GM23338 (cell line): ENCODE measurements around the gene DNAJC13. TPM values are rescaled to one million over a fixed set of nuclear protein-coding genes. Genes with fewer than 3 reads are reported as not detected.

ENCODE experiments used
- ATAC-seq: fragments of 200-7000 bp; cut with Tn5 transposase; 3 replicates; pipeline ENCODE4 v1.9.1; 2020
- DNase-seq: peaks from one replicate; pipeline ENCODE4 v3.0.0-alpha.2; 2015; ENCODE audit warnings: low spot score
- H2AFZ ChIP-seq: fragments of 200-600 bp; sonication (generic); 2 replicates; pipeline ENCODE4 v1.8.0; 2016; ENCODE audit warnings: antibody characterized with exemption, mild to moderate bottlenecking, moderate library complexity
- H3F3A ChIP-seq: fragments of 200-600 bp; sonication (generic); replicated peaks from 2 replicates; pipeline ENCODE4 v1.8.0; 2017; ENCODE audit warnings: antibody characterized with exemption, mixed run types, low read depth
- H3K27ac ChIP-seq: fragments of 200-600 bp; sonication (generic); 2 replicates; pipeline ENCODE4 v1.6.1; 2016; ENCODE audit warnings: low read depth
- H3K27me3 ChIP-seq: fragments of 200-600 bp; sonication (generic); 2 replicates; pipeline ENCODE4 v1.8.0; 2016; ENCODE audit warnings: mild to moderate bottlenecking, mixed run types, moderate library complexity; ENCODE audit not compliant: insufficient read depth
- H3K36me3 ChIP-seq: fragments of 200-600 bp; sonication (generic); 2 replicates; pipeline ENCODE4 v1.8.0; 2016; ENCODE audit warnings: mild to moderate bottlenecking; ENCODE audit not compliant: insufficient read depth
- H3K4me1 ChIP-seq: fragments of 200-600 bp; sonication (generic); 2 replicates; pipeline ENCODE4 v1.8.0; 2016; ENCODE audit warnings: mild to moderate bottlenecking, moderate library complexity; ENCODE audit not compliant: insufficient read depth
- H3K4me2 ChIP-seq: fragments of 200-600 bp; sonication (generic); 2 replicates; pipeline ENCODE4 v1.7.1; 2017; ENCODE audit warnings: mixed run types
- H3K4me3 ChIP-seq: fragments of 200-600 bp; sonication (generic); 2 replicates; pipeline ENCODE4 v1.6.1; 2016; ENCODE audit warnings: mixed run types
- H3K79me2 ChIP-seq: fragments of 200-600 bp; sonication (generic); replicated peaks from 2 replicates; pipeline ENCODE4 v1.8.0; 2017; ENCODE audit warnings: mild to moderate bottlenecking; ENCODE audit not compliant: insufficient read depth
- H3K9me2 ChIP-seq: fragments of 200-600 bp; sonication (generic); 2 replicates; pipeline ENCODE4 v1.8.0; 2017; ENCODE audit not compliant: insufficient read depth
- H4K20me1 ChIP-seq: fragments of 200-600 bp; sonication (generic); replicated peaks from 2 replicates; pipeline ENCODE4 v1.8.0; 2017; ENCODE audit warnings: mild to moderate bottlenecking; ENCODE audit not compliant: insufficient read depth
- H3K27ac Mint-ChIP-seq: 2 replicates; pipeline ENCODE4 v1.8.0; 2020; ENCODE audit warnings: inconsistent platforms, mild to moderate bottlenecking, moderate library complexity, mixed read lengths
- H3K27me3 Mint-ChIP-seq: 3 replicates; pipeline ENCODE4 v1.8.0; 2022; ENCODE audit warnings: low read depth, mild to moderate bottlenecking, moderate library complexity, mixed read lengths, inconsistent platforms; ENCODE audit not compliant: insufficient read depth, poor library complexity
- H3K36me3 Mint-ChIP-seq: 3 replicates; pipeline ENCODE4 v1.8.0; 2021; ENCODE audit warnings: low read depth, mild to moderate bottlenecking, inconsistent platforms, moderate library complexity, mixed read lengths
- H3K4me1 Mint-ChIP-seq: 3 replicates; pipeline ENCODE4 v1.8.0; 2020; ENCODE audit warnings: mild to moderate bottlenecking, inconsistent platforms, mixed read lengths
- H3K4me3 Mint-ChIP-seq: 3 replicates; pipeline ENCODE4 v1.8.0; 2021; ENCODE audit warnings: moderate library complexity, mild to moderate bottlenecking, inconsistent platforms, mixed read lengths
- H3K9me3 Mint-ChIP-seq: 3 replicates; pipeline ENCODE4 v1.8.0; 2020; ENCODE audit warnings: moderate library complexity, mild to moderate bottlenecking, inconsistent platforms, mixed read lengths
- CREB1 ChIP-seq: fragments of 250-450 bp; sonication (Bioruptor Pico); IDR thresholded peaks from 2 replicates; pipeline ENCODE4 v1.5.0; 2020; ENCODE audit warnings: low read depth, mild to moderate bottlenecking, moderate library complexity
- EZH2phosphoT487 ChIP-seq: fragments of 200-600 bp; sonication (generic); IDR thresholded peaks from one replicate; pipeline ENCODE4 v1.8.1; 2018; ENCODE audit warnings: antibody characterized with exemption; ENCODE audit not compliant: unreplicated experiment
- JUNB ChIP-seq: IDR thresholded peaks from one replicate; pipeline ENCODE4 v1.6.1; 2016; ENCODE audit warnings: antibody characterized with exemption; ENCODE audit not compliant: unreplicated experiment
- polyA plus RNA-seq: library from polyadenylated mRNA; unstranded; fragments of >200 nt; fragmentation: Nextera tagmentation; extraction: Ambion mirVana; gene quantifications from 2 replicates; pipeline ENCODE4 v1.2.1, GENCODE V29; 2016
- total RNA-seq: library from RNA; depleted of rRNA; stranded (reverse); fragments of >200 nt; shearing (Covaris generic); gene quantifications from 2 replicates; pipeline ENCODE4 v1.2.3, GENCODE V29; 2014
- TF ChIP-seq, protein P1 (sequence below): fragments of 250-450 bp; sonication (Bioruptor Pico); IDR thresholded peaks from 2 replicates; pipeline ENCODE4 v1.5.0; 2020; ENCODE audit warnings: mild to moderate bottlenecking, moderate library complexity
- TF ChIP-seq, protein P2 (sequence below): IDR thresholded peaks from 2 replicates; pipeline ENCODE4 v1.6.1; 2016; ENCODE audit warnings: antibody characterized with exemption

DNAJC13 gene
- total and polyA plus RNA-seq, 2 experiments from 2014 or later, result 8.3 to 33.6 TPM

DNA sequence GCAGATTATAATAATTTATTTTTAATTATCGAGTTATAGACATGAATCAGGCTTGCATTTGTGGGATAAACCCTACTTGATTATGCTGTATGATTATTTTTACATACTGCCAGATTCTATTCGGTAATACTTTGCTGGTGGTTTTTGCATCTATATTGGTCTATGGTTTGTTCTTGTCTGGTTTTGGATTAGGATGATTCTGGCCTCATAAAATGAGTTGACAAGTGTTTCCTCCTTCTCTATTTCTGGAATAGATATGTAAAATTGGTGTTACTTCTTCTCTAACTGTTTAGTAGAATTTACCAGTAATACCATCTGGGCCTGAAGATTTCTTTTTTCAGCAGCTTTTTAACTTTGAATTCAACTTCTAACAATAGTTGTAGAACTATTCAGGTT is 146.8 kb downstream of the DNAJC13 start (continued):
- TF ChIP-seq, protein P1, sequence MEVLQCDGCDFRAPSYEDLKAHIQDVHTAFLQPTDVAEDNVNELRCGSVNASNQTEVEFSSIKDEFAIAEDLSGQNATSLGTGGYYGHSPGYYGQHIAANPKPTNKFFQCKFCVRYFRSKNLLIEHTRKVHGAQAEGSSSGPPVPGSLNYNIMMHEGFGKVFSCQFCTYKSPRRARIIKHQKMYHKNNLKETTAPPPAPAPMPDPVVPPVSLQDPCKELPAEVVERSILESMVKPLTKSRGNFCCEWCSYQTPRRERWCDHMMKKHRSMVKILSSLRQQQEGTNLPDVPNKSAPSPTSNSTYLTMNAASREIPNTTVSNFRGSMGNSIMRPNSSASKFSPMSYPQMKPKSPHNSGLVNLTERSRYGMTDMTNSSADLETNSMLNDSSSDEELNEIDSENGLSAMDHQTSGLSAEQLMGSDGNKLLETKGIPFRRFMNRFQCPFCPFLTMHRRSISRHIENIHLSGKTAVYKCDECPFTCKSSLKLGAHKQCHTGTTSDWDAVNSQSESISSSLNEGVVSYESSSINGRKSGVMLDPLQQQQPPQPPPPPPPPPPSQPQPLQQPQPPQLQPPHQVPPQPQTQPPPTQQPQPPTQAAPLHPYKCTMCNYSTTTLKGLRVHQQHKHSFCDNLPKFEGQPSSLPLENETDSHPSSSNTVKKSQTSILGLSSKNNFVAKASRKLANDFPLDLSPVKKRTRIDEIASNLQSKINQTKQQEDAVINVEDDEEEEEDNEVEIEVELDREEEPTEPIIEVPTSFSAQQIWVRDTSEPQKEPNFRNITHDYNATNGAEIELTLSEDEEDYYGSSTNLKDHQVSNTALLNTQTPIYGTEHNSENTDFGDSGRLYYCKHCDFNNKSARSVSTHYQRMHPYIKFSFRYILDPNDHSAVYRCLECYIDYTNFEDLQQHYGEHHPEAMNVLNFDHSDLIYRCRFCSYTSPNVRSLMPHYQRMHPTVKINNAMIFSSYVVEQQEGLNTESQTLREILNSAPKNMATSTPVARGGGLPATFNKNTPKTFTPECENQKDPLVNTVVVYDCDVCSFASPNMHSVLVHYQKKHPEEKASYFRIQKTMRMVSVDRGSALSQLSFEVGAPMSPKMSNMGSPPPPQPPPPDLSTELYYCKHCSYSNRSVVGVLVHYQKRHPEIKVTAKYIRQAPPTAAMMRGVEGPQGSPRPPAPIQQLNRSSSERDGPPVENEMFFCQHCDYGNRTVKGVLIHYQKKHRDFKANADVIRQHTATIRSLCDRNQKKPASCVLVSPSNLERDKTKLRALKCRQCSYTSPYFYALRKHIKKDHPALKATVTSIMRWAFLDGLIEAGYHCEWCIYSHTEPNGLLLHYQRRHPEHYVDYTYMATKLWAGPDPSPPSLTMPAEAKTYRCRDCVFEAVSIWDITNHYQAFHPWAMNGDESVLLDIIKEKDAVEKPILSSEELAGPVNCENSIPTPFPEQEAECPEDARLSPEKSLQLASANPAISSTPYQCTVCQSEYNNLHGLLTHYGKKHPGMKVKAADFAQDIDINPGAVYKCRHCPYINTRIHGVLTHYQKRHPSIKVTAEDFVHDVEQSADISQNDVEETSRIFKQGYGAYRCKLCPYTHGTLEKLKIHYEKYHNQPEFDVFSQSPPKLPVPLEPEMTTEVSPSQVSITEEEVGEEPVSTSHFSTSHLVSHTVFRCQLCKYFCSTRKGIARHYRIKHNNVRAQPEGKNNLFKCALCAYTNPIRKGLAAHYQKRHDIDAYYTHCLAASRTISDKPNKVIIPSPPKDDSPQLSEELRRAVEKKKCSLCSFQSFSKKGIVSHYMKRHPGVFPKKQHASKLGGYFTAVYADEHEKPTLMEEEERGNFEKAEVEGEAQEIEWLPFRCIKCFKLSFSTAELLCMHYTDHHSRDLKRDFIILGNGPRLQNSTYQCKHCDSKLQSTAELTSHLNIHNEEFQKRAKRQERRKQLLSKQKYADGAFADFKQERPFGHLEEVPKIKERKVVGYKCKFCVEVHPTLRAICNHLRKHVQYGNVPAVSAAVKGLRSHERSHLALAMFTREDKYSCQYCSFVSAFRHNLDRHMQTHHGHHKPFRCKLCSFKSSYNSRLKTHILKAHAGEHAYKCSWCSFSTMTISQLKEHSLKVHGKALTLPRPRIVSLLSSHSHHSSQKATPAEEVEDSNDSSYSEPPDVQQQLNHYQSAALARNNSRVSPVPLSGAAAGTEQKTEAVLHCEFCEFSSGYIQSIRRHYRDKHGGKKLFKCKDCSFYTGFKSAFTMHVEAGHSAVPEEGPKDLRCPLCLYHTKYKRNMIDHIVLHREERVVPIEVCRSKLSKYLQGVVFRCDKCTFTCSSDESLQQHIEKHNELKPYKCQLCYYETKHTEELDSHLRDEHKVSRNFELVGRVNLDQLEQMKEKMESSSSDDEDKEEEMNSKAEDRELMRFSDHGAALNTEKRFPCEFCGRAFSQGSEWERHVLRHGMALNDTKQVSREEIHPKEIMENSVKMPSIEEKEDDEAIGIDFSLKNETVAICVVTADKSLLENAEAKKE (CRISPR knock-in tag), result no peak
- TF ChIP-seq CREB1 (CRISPR knock-in tag) (no peak), EZH2phosphoT487 (no peak)
- TF ChIP-seq, protein P2, sequence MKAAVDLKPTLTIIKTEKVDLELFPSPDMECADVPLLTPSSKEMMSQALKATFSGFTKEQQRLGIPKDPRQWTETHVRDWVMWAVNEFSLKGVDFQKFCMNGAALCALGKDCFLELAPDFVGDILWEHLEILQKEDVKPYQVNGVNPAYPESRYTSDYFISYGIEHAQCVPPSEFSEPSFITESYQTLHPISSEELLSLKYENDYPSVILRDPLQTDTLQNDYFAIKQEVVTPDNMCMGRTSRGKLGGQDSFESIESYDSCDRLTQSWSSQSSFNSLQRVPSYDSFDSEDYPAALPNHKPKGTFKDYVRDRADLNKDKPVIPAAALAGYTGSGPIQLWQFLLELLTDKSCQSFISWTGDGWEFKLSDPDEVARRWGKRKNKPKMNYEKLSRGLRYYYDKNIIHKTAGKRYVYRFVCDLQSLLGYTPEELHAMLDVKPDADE, result no peak

DNA sequence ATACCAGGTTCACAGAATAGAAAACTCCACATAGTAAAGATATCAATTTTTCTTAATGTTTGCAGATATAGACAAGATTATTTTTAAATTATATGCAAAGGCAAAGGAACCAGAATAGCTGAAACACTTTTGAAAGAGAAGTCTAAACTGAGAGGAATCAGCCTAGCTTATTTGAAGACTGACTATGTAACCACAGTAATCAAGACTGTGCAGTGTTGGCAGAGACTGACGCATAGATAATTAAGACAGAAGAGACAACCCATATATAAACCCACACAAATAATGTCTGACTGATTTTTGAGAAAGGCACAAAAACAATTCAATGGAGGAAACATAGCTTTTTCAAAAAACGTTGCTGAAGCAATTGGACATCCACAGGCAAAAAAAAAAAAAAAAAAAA is 151.1 kb downstream of the DNAJC13 start:
- Histone ChIP-seq H3K79me2 (no peaks in the 10 kb centered on the region), H3K4me1 (no peaks in the 10 kb centered on the region), H3K4me2 (no peak overlapping the region), H3K9me2 (no peaks in the 10 kb centered on the region), H3K36me3 (no peaks in the 10 kb centered on the region), H4K20me1 (no peaks in the 10 kb centered on the region; the same call in 1 of the 2 replicates), H3F3A (no peaks in the 10 kb centered on the region), H2AFZ (no peak overlapping the region), H3K4me3 (no peak overlapping the region), H3K27ac (no peak overlapping the region), H3K27me3 (no peaks in the 10 kb centered on the region)
- ATAC-seq (no peak), DNase-seq (no peak)
- peaks cover 4% of the 10 kb centered on the region; the same call in 1 of the 3 replicates for H3K9me3 Mint-ChIP-seq
- H3K27me3 Mint-ChIP-seq, result no peaks in the 10 kb centered on the region
- no peaks in the 10 kb centered on the region for H3K4me1 Mint-ChIP-seq
- H3K27ac Mint-ChIP-seq, result no peak overlapping the region
- no peak for TF ChIP-seq JUNB
- TF ChIP-seq, protein P1 (CRISPR knock-in tag), result no peak
- H3K4me3 Mint-ChIP-seq, result no peak overlapping the region
- peaks cover 11% of the 10 kb centered on the region; the same call in 2 of the 3 replicates for H3K36me3 Mint-ChIP-seq
